GM12872 (cell line): Measurements from ENCODE around the gene CDKN2B-AS1.

Experiments used
- CTCF ChIP-seq: IDR thresholded peaks from 3 replicates; pipeline ENCODE4 v1.5.1; 2011; ENCODE audit warnings: low read depth, mild to moderate bottlenecking, low read length, moderate library complexity; ENCODE audit not compliant: insufficient read depth

Gene CDKN2B-AS1

DNA sequence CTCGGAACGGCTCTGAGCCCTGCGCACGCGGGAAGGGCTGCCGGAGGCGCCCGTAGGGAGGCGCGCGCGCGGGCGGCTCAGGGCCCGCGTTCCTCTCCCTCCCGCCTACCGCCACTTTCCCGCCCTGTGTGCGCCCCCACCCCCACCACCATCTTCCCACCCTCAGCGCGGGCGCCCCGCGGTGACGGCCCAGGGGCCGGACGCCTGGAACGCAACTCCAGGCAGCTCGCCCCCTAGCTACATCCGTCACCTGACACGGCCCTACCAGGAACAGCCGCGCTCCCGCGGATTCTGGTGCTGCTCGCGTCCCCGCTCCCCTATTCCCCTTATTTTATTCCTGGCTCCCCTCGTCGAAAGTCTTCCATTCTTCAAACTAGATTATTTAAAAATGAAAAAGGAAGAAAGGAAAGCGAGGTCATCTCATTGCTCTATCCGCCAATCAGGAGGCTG is at the start of gene CDKN2B-AS1:
TSS of gene CDKN2B-AS1 (plus strand) at position 236 of the 450 bp plus-strand sequence.
- TF ChIP-seq CTCF, result no peak; the same call in 2 of the 3 replicates

DNA sequence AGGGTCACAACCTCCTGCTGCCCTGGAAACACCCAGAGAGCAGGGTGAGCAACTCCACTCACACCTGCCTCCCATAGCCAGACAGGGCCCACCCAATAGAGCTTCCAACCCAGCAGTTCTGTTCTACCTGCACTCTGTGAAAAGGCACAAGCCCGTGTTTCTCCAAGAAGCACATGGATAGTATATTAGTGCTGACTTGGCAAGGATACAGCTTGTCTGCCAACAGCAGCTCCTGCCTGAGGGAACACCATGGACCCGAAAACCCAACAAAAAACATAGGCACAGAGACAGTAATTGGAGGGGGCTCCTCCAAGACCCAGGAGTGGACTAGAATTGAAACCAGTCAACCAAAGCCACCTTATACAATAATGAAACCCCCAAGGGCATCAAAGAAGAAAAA is 49.0 kb upstream of the CDKN2B-AS1 start:
- TF ChIP-seq CTCF, result no peak

DNA sequence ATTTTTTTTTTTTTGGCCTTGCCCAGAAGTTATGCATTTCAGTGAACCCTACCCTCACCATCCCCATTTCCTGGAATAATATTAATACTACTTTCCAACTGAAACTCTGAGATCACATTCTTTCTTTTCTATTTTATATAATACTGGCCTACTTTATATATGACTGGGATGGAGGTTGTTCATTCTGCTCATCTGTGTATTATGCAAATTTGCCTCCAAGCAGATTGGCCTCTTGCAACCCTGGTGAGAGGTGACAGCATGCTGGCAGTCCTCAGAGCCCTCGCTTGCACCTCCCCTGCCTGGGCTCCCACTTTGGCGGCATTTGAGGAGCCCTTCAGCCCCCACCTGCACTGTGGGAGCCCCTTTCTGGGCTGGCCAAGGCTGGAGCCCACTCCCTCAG is 35.8 kb upstream of the CDKN2B-AS1 start:
- no peak for TF ChIP-seq CTCF

DNA sequence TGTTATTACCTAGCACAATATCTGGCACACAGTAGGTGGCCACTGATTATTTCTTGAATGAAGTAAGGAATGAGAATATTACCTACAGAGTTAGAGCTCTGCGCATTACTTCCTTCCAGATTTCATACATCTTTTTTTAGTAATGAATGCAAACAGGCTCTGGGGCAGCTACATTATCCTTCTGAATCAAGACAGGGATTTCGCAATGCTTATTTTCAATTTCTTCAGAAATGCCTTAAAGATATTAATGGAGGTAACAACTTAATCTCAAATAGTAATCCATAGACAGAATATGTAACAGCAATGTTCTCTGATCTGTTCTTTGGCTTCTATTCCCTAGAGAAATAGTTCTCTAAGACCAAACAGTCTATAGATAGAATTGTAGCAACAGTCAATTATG is 33.0 kb upstream of the CDKN2B-AS1 start:
- TF ChIP-seq CTCF, result no peak

DNA sequence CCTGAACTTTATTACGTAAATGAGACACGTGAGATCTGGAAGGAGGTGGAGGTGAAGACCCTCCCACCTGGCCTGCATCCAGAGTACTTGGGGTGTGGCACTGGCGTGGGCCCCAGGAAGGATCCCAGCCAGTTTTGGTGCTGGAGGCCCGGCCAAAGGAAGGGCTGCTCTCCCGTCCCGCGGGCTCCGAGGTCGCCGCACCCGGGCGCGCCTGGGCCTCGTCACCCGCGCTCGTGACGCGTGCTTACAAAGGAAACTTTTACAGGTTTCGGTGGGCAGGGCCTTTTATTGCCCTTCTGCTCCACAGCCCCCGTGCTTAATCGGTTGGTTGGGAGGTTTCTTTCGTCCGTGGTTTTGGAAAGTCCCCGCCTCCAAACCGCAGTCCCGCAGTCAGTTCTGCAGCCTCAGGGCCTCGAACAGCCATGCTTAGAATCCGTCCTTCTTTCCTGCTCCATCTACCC is 29.6 kb upstream of the CDKN2B-AS1 start:
- no peak for TF ChIP-seq CTCF

DNA sequence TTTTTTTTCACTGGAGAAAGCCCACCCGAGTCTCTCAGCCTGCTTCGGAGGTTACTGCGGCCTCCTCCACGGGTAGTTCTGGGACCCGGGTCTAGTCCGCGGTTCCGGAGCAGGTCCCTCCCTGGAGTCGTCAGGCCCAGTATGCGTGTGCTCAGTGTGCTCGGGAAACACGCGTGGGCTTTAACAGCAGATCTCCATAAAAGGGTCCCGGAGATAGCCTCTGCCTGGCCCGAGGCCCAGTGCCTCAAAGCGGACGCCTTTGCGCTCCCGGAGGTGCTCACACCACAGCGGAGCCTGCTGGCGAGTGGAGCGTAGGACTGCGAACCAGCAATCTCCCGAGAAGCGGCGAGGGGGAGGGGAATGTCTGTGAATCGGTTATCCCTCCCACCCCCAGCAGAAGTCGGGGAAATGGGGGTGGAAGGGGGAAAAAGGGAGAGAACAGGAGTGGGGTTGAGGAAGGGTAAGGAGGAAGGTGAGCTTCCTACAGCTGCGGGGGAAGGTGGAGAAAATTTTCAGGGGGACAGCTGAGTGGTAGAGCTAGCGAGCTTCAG is 29.1 kb upstream of the CDKN2B-AS1 start:
- peak; percentile 66 for TF ChIP-seq CTCF

- no peak for TF ChIP-seq CTCF
These were observed 28.3 kb upstream of the CDKN2B-AS1 start for GRCh38 chr9:21966140-21966851.
